ENCODE results near the gene ZNF678.
"Not testable (repeated sequence)": the region's sequence is repeated elsewhere in the genome, so short reads cannot be mapped to it uniquely, and the experiment has no call there.

Gene ZNF678

GRCh38 chr1:227546059-227546458, 17.3 kb upstream of the ZNF678 start:
- no peaks in the 10 kb centered on the region for H3K9me3 ChIP-seq (ENCODE audit: control insufficient read depth, insufficient read depth, low read length)
- no peaks in the 10 kb centered on the region for H3K4me1 ChIP-seq (ENCODE audit: insufficient read depth, low read length)
- H3K9ac ChIP-seq (ENCODE audit: low read depth, low read length): no peak overlapping the region
- H3K36me3 ChIP-seq (ENCODE audit: insufficient read depth, low read length): no peaks in the 10 kb centered on the region

GRCh38 chr1:227546598-227547309, 16.6 kb upstream of the ZNF678 start:
- H3K9me3 ChIP-seq (ENCODE audit: control insufficient read depth, insufficient read depth, low read length): no peaks in the 10 kb centered on the region
- no peaks in the 10 kb centered on the region for H3K36me3 ChIP-seq (ENCODE audit: insufficient read depth, low read length)
- H3K4me1 ChIP-seq (ENCODE audit: insufficient read depth, low read length): no peaks in the 10 kb centered on the region
- no peak overlapping the region for H3K9ac ChIP-seq (ENCODE audit: low read depth, low read length)

- Histone ChIP-seq H3K36me3 (ENCODE audit: insufficient read depth, low read length) (no peaks in the 10 kb centered on the region), H3K9me3 (ENCODE audit: control insufficient read depth, insufficient read depth, low read length) (no peaks in the 10 kb centered on the region), H3K4me1 (ENCODE audit: insufficient read depth, low read length) (no peaks in the 10 kb centered on the region), H3K9ac (ENCODE audit: low read depth, low read length) (no peak overlapping the region)
Measured at GRCh38 chr1:227547310-227548118, 15.8 kb upstream of the ZNF678 start.

GRCh38 chr1:227548119-227548397, 15.3 kb upstream of the ZNF678 start:
- H3K36me3 ChIP-seq (ENCODE audit: insufficient read depth, low read length): no peaks in the 10 kb centered on the region
- H3K4me1 ChIP-seq (ENCODE audit: insufficient read depth, low read length): no peaks in the 10 kb centered on the region
- no peaks in the 10 kb centered on the region for H3K9me3 ChIP-seq (ENCODE audit: control insufficient read depth, insufficient read depth, low read length)
- no peak overlapping the region for H3K9ac ChIP-seq (ENCODE audit: low read depth, low read length)

- H3K36me3 ChIP-seq (ENCODE audit: insufficient read depth, low read length): no peaks in the 10 kb centered on the region
- no peaks in the 10 kb centered on the region; the same call in 1 of the 2 replicates for H3K9me3 ChIP-seq (ENCODE audit: control insufficient read depth, insufficient read depth, low read length)
- no peak overlapping the region for H3K9ac ChIP-seq (ENCODE audit: low read depth, low read length)
- no peaks in the 10 kb centered on the region for H3K4me1 ChIP-seq (ENCODE audit: insufficient read depth, low read length)
Measured at GRCh38 chr1:227548448-227548847, 14.9 kb upstream of the ZNF678 start.

GRCh38 chr1:227549892-227550291, 13.5 kb upstream of the ZNF678 start:
- Histone ChIP-seq H3K4me1 (ENCODE audit: insufficient read depth, low read length) (no peaks in the 10 kb centered on the region), H3K9ac (ENCODE audit: low read depth, low read length) (no peak overlapping the region), H3K36me3 (ENCODE audit: insufficient read depth, low read length) (no peaks in the 10 kb centered on the region), H3K9me3 (ENCODE audit: control insufficient read depth, insufficient read depth, low read length) (no peaks in the 10 kb centered on the region; the same call in 1 of the 2 replicates)

GRCh38 chr1:227551881-227552280, 11.5 kb upstream of the ZNF678 start:
- not testable (repeated sequence) for H3K9ac ChIP-seq (ENCODE audit: low read depth, low read length); H3K9me3 ChIP-seq (ENCODE audit: control insufficient read depth, insufficient read depth, low read length); H3K36me3 ChIP-seq (ENCODE audit: insufficient read depth, low read length); H3K4me1 ChIP-seq (ENCODE audit: insufficient read depth, low read length)

- no peaks in the 10 kb centered on the region for H3K36me3 ChIP-seq (ENCODE audit: insufficient read depth, low read length)
- H3K9me3 ChIP-seq (ENCODE audit: control insufficient read depth, insufficient read depth, low read length): no peaks in the 10 kb centered on the region; the same call in 1 of the 2 replicates
- H3K9ac ChIP-seq (ENCODE audit: low read depth, low read length): no peak overlapping the region
- no peaks in the 10 kb centered on the region for H3K4me1 ChIP-seq (ENCODE audit: insufficient read depth, low read length)
Measured at GRCh38 chr1:227556288-227556687, 7.1 kb upstream of the ZNF678 start.

GRCh38 chr1:227557962-227558725, 5.2 kb upstream of the ZNF678 start:
- Histone ChIP-seq H3K9me3 (ENCODE audit: control insufficient read depth, insufficient read depth, low read length) (no peaks in the 10 kb centered on the region; the same call in 1 of the 2 replicates), H3K36me3 (ENCODE audit: insufficient read depth, low read length) (no peaks in the 10 kb centered on the region), H3K9ac (ENCODE audit: low read depth, low read length) (no peak overlapping the region), H3K4me1 (ENCODE audit: insufficient read depth, low read length) (no peaks in the 10 kb centered on the region)

GRCh38 chr1:227558732-227559262, 4.6 kb upstream of the ZNF678 start:
- H3K9ac ChIP-seq (ENCODE audit: low read depth, low read length): no peak overlapping the region
- H3K9me3 ChIP-seq (ENCODE audit: control insufficient read depth, insufficient read depth, low read length): no peaks in the 10 kb centered on the region
- H3K4me1 ChIP-seq (ENCODE audit: insufficient read depth, low read length): no peaks in the 10 kb centered on the region
- H3K36me3 ChIP-seq (ENCODE audit: insufficient read depth, low read length): no peaks in the 10 kb centered on the region

GRCh38 chr1:227559499-227559898, 3.9 kb upstream of the ZNF678 start:
- H3K9me3 ChIP-seq (ENCODE audit: control insufficient read depth, insufficient read depth, low read length): no peaks in the 10 kb centered on the region
- H3K4me1 ChIP-seq (ENCODE audit: insufficient read depth, low read length): no peaks in the 10 kb centered on the region
- no peak overlapping the region for H3K9ac ChIP-seq (ENCODE audit: low read depth, low read length)
- no peaks in the 10 kb centered on the region for H3K36me3 ChIP-seq (ENCODE audit: insufficient read depth, low read length)

GRCh38 chr1:227559926-227560325, 3.4 kb upstream of the ZNF678 start:
- Histone ChIP-seq H3K36me3 (ENCODE audit: insufficient read depth, low read length) (no peaks in the 10 kb centered on the region), H3K9ac (ENCODE audit: low read depth, low read length) (no peak overlapping the region), H3K9me3 (ENCODE audit: control insufficient read depth, insufficient read depth, low read length) (no peaks in the 10 kb centered on the region), H3K4me1 (ENCODE audit: insufficient read depth, low read length) (no peaks in the 10 kb centered on the region)

GRCh38 chr1:227560393-227561173, 2.8 kb upstream of the ZNF678 start:
- no peaks in the 10 kb centered on the region for H3K9me3 ChIP-seq (ENCODE audit: control insufficient read depth, insufficient read depth, low read length)
- no peaks in the 10 kb centered on the region for H3K4me1 ChIP-seq (ENCODE audit: insufficient read depth, low read length)
- no peaks in the 10 kb centered on the region for H3K36me3 ChIP-seq (ENCODE audit: insufficient read depth, low read length)
- H3K9ac ChIP-seq (ENCODE audit: low read depth, low read length): no peak overlapping the region
